Tibial nerve (tissue), 4 donors: ENCODE data around the gene PFDN2. TPM values are rescaled to one million over a fixed set of nuclear protein-coding genes. Genes with fewer than 3 reads are reported as not detected.

Experiments used
- DNase-seq, 2 donors: peaks; one replicate each; pipeline ENCODE4 v3.0.0-alpha.2; 2019; ENCODE audit warnings: low spot score in 2 of 2
- H3K27ac ChIP-seq, 4 donors: fragments of 200-600 bp; sonication (generic) in 3 of 4; one replicate each; pipeline ENCODE4 v1.5.1; 2017 to 2019; ENCODE audit warnings: mild to moderate bottlenecking in 1 of 4
- H3K27me3 ChIP-seq, 2 donors: fragments of 200-600 bp; sonication (generic) in 1 of 2; one replicate each; pipeline versions ENCODE4 v1.5.1 to v1.6.0; 2017 to 2019
- H3K36me3 ChIP-seq, 3 donors: fragments of 200-600 bp; sonication (generic); one replicate each; pipeline ENCODE4 v1.5.1; 2018 to 2019
- H3K4me1 ChIP-seq, 4 donors: fragments of 200-600 bp; sonication (generic) in 3 of 4; one replicate each; pipeline ENCODE4 v1.5.1; 2017 to 2019
- H3K4me3 ChIP-seq, 4 donors: fragments of 200-600 bp; sonication (generic) in 3 of 4; one replicate each; pipeline ENCODE4 v1.5.1; 2017 to 2019; ENCODE audit warnings: mild to moderate bottlenecking in 1 of 4, moderate library complexity in 1 of 4
- H3K9me3 ChIP-seq, 4 donors: fragments of 200-600 bp; sonication (generic) in 3 of 4; one replicate each; pipeline ENCODE4 v1.5.1; 2017 to 2019
- EP300 ChIP-seq, 2 donors: sonication (generic); formaldehyde crosslinking; IDR thresholded peaks; one replicate each; pipeline ENCODE4 v1.6.1; 2017; ENCODE audit warnings: antibody characterized with exemption in 2 of 2, mild to moderate bottlenecking in 1 of 2
- POLR2A ChIP-seq, 2 donors: fragments of 450-650 bp; IDR thresholded peaks; one replicate each; pipeline ENCODE4 v1.6.1; 2017; ENCODE audit warnings: antibody characterized with exemption in 2 of 2, mild to moderate bottlenecking in 2 of 2, moderate library complexity in 2 of 2
- WGBS, 2 donors: methylation state at CpG; one replicate each; pipeline ENCODE4 v1.1.5; 2018; 5-methylcytosine and 5-hydroxymethylcytosine counted together
- total RNA-seq, 4 donors: library from RNA; depleted of rRNA; stranded (reverse); fragments of >200 nt; gene quantifications; one replicate each; pipeline ENCODE4 v1.1.0, GENCODE V29; 2016
- TF ChIP-seq, protein P1 (sequence below), 5 experiments: fragments of 200-600 bp in 3 of 5; fragments of 450-650 bp in 2 of 5; sonication (generic) in 3 of 5; IDR thresholded peaks; one replicate each; pipeline ENCODE4 v1.5.1; 2016 to 2019; ENCODE audit warnings: antibody characterized with exemption in 5 of 5, mild to moderate bottlenecking in 3 of 5, moderate library complexity in 2 of 5

Gene PFDN2
- total RNA-seq, 4 donors from 2014 or later = 12.0 to 41.7 (median 39.8) TPM

DNA sequence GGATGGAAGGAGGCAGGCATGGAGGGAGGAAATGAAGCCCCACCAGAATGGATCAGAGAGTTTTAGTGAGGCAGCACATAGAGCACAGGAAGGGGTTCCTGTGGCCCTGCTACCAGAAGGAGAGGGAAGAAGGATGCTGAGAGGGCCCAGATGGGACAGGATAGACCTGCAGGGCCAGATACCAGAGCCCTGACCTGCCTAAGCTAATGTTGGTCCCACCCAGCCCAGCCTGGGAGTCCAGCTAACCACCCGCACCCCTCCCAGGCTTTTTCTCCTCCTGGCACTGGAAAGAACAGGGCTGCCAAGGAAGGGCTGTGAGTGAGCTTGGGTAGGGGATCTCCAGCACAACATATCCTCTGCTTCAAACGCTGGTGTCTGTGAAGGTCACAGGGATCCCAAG is 35.4 kb downstream of the PFDN2 start:
- H3K4me1 ChIP-seq = no peaks in the 10 kb centered on the region
- 88 to 92% methylated on average over 2 of the region's 2 CpGs for WGBS, 2 donors
- DNase-seq = no peak
- no peak for TF ChIP-seq EP300 (IDR thresholded peaks at IDR 0.05)
- no peak for TF ChIP-seq POLR2A (IDR thresholded peaks at IDR 0.05)
- H3K27me3 ChIP-seq = no peaks in the 10 kb centered on the region
- H3K36me3 ChIP-seq = no peaks in the 10 kb centered on the region
- H3K4me3 ChIP-seq = no peak overlapping the region
- H3K27ac ChIP-seq = peak overlapping the region in 1 of 4 donors; percentile 21
- no peaks in the 10 kb centered on the region for H3K9me3 ChIP-seq

DNA sequence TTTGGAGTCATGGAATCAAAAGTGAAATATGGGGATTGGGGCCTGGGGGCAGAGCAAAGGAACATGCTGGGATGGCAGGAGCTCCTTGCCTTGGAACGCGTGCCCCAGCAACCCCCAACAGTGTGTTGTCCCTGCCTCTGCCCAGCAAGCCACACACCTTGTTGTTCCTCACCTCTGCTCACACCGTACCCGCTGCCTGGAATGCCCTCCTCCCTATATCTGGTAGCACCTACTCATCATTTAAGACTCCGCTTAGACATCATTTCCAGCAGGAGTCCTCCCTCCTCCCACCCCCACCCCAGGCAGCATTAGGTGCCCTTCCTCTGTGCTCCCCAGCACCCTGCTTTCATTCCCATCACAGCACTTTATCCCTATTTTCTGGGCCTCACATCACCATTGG is 36.3 kb downstream of the PFDN2 start:
- Histone ChIP-seq H3K36me3 (no peaks in the 10 kb centered on the region), H3K27ac (no peak overlapping the region), H3K27me3 (no peaks in the 10 kb centered on the region), H3K4me1 (no peaks in the 10 kb centered on the region), H3K4me3 (no peak overlapping the region), H3K9me3 (no peaks in the 10 kb centered on the region)
- TF ChIP-seq, protein P1, sequence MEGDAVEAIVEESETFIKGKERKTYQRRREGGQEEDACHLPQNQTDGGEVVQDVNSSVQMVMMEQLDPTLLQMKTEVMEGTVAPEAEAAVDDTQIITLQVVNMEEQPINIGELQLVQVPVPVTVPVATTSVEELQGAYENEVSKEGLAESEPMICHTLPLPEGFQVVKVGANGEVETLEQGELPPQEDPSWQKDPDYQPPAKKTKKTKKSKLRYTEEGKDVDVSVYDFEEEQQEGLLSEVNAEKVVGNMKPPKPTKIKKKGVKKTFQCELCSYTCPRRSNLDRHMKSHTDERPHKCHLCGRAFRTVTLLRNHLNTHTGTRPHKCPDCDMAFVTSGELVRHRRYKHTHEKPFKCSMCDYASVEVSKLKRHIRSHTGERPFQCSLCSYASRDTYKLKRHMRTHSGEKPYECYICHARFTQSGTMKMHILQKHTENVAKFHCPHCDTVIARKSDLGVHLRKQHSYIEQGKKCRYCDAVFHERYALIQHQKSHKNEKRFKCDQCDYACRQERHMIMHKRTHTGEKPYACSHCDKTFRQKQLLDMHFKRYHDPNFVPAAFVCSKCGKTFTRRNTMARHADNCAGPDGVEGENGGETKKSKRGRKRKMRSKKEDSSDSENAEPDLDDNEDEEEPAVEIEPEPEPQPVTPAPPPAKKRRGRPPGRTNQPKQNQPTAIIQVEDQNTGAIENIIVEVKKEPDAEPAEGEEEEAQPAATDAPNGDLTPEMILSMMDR (IDR thresholded peaks at IDR 0.05) = no peak
- no peak for TF ChIP-seq EP300 (IDR thresholded peaks at IDR 0.05)
- no peak for TF ChIP-seq POLR2A (IDR thresholded peaks at IDR 0.05)
- no peak for DNase-seq
- WGBS, 2 donors = 77% methylated on average over 5 of the region's 5 CpGs

DNA sequence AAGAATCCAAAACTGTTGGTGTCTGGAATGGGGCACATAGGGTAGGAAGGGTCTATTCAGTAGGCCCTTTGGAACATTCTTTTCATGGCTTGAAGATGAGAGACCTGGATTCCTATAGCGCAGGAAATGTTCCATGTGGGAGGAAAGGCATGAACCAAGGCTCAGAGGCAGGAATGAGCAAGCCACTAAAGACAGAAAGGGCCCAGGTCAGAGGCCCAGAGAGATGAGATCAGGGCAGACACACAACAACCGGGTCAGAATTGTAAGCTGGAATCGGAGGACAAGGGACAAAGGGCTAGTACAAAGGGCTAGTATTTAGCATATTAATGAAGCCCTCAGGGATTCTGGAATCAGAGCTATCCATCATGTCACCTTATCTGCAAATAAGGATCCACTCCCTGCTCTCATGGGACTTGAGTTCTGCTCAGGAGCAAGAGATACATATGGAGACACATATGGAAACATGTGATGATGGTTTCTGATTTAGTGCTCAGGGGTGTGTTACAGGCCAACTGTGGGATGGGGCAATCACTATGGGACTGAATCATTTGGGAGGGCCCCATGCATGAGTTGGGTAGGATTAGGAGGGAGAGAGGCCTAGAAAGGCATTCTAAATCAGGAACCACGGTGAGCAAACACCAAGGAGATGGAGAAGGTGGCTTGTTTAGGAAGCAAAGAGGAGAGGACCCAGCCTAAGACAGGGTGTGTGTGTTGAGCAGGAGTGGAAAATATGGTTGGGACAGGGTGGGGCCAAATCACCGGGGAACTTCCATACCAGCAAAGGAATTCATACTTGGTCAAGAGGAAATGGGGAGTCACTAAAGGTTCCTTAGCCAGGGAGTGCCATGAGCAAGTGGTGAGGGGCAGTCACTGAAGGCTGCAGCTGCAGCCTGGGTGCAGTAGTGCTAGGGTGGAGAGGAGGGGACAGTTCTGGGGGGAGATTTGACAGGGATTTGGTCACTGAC is 37.1 kb downstream of the PFDN2 start:
- no peaks in the 10 kb centered on the region for H3K4me1 ChIP-seq
- H3K9me3 ChIP-seq = no peaks in the 10 kb centered on the region
- WGBS, 2 donors = 61 to 64% methylated on average over 5 of the region's 5 CpGs
- no peak for DNase-seq
- no peaks in the 10 kb centered on the region for H3K36me3 ChIP-seq
- H3K27me3 ChIP-seq = no peaks in the 10 kb centered on the region
- H3K4me3 ChIP-seq = no peak overlapping the region
- TF ChIP-seq, protein P1 (IDR thresholded peaks at IDR 0.05) = no peak
- TF ChIP-seq EP300 (IDR thresholded peaks at IDR 0.05) (no peak), POLR2A (IDR thresholded peaks at IDR 0.05) (no peak)
- no peak overlapping the region for H3K27ac ChIP-seq

DNA sequence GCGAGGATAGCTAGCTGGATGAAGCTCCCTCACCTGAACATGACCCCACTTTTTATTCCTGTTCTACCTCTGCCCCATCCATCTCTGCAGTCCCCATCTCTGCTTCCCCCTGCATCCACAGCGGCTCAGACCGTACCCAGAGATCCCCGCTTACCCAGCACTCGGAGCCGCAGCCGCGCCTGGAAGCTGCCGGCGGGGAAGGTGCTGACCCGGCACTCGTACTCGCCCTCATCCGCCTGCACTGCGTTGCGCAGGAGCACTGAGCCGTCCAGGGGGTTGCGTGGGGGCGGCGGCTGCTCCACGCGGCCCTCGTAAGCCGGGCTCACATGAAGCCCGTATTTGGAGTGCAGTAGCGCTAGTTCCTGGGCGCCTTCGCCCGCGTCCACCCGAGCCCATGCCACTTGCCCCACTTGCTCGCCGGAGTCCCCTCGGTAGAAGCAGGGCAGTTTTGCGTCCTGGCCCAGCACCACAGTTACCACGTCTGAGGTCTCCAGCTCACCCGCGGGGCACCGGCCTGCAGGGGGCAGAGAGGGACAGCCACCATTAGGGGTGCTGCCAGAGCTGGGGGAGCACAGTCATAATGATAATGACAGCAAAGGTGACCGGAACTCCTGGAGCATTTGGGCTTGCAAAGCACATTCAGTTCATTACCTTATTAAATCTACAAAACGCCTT is 38.3 kb downstream of the PFDN2 start:
- H3K4me1 ChIP-seq = no peaks in the 10 kb centered on the region
- no peak overlapping the region for H3K4me3 ChIP-seq
- DNase-seq = no peak
- no peaks in the 10 kb centered on the region for H3K9me3 ChIP-seq
- 55 to 72% methylated on average over 19 to 41 of the region's 41 CpGs for WGBS, 2 donors
- H3K27ac ChIP-seq = no peak overlapping the region
- H3K27me3 ChIP-seq = no peaks in the 10 kb centered on the region
- TF ChIP-seq POLR2A (IDR thresholded peaks at IDR 0.05) (no peak), EP300 (IDR thresholded peaks at IDR 0.05) (no peak)
- TF ChIP-seq, protein P1 (IDR thresholded peaks at IDR 0.05) = no peak
- H3K36me3 ChIP-seq = no peaks in the 10 kb centered on the region

DNA sequence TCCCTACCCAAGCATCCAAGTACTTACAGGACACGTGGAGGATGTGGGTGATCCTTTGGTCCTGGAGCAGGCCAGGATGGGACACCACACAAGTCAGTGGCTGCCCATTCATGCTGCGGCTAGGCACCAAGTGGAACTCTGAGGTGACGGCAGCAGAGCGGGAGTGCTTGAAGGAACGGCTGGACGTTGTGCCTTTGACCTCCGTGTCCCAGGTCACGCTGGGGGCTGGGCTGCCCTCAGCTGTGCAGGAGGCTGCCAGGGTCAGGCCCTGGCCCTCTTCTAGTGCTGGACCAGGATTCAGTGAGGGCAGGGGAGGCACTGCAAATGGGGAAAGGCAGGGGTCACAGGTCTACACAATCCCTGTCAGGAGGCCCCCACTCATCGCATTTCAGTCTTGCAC is 40.4 kb downstream of the PFDN2 start:
- no peak for DNase-seq
- Histone ChIP-seq H3K4me1 (no peaks in the 10 kb centered on the region), H3K9me3 (no peaks in the 10 kb centered on the region), H3K27me3 (no peaks in the 10 kb centered on the region), H3K36me3 (no peaks in the 10 kb centered on the region), H3K4me3 (no peak overlapping the region), H3K27ac (no peak overlapping the region)
- TF ChIP-seq EP300 (IDR thresholded peaks at IDR 0.05) = no peak
- TF ChIP-seq, protein P1 (IDR thresholded peaks at IDR 0.05) = no peak
- no peak for TF ChIP-seq POLR2A (IDR thresholded peaks at IDR 0.05)
- WGBS, 2 donors = 55 to 76% methylated on average over 3 to 9 of the region's 9 CpGs
